Right lobe of liver (tissue), 4 donors: ENCODE data around the gene TAP2.

Experiments
- POLR2A ChIP-seq: fragments of 450-650 bp; IDR thresholded peaks from one replicate; pipeline ENCODE4 v1.6.1; 2017; ENCODE audit warnings: antibody characterized with exemption, mild to moderate bottlenecking
- TF ChIP-seq, protein P1 (sequence below), 4 donors: fragments of 200-600 bp in 3 of 4; fragments of 450-650 bp in 1 of 4; IDR thresholded peaks; one replicate each; pipeline versions ENCODE4 v1.5.1 to v1.8.0; 2016 to 2022; ENCODE audit warnings: antibody characterized with exemption in 4 of 4, mild to moderate bottlenecking in 2 of 4
- donor health status: DM: no; HTN: no; CAD: no.
- donor health status: DM: no; HTN: no; CAD: no.
- donor health status: DM: no; HTN: yes; CAD: no.

DNA sequence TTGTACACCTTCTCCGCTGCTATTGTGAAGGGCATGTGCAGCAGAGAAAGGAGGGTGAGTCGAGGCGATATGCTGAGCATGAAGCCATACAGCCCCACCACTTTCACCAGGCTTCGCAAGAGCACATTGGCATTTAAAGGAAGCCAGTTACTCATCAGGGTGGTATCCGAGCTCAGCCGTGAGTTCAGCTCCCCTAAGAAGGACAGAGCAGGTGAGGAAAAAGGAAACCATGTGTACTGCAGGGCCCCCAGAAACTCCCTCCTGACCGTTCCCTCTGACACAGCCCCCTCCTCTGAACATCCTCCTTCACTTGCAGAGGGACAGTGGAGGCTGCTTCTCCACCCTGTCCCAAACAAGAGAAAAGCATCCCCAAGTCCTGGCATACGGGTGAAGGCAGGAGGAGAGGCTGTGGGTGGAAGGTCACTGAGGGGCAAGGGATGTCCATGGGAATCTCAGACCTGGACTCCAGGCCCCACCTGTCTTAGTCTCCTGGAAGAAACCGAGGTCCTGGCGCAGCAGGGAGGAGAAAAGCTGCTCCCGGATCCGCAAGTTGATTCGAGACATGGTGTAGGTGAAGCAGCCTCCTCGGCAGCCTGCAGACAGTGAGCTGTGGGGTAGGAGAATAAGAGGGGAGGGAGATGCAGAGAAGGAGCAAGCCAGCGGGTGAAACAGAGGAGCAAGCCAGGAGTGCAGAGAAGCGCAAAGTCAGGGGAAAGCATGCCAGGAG lies 3.2 kb downstream of the TAP2 start:
- TF ChIP-seq, protein P1, sequence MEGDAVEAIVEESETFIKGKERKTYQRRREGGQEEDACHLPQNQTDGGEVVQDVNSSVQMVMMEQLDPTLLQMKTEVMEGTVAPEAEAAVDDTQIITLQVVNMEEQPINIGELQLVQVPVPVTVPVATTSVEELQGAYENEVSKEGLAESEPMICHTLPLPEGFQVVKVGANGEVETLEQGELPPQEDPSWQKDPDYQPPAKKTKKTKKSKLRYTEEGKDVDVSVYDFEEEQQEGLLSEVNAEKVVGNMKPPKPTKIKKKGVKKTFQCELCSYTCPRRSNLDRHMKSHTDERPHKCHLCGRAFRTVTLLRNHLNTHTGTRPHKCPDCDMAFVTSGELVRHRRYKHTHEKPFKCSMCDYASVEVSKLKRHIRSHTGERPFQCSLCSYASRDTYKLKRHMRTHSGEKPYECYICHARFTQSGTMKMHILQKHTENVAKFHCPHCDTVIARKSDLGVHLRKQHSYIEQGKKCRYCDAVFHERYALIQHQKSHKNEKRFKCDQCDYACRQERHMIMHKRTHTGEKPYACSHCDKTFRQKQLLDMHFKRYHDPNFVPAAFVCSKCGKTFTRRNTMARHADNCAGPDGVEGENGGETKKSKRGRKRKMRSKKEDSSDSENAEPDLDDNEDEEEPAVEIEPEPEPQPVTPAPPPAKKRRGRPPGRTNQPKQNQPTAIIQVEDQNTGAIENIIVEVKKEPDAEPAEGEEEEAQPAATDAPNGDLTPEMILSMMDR (IDR thresholded peaks at IDR 0.05) = no peak
- TF ChIP-seq POLR2A = no peak
